H1 (cell line): Measurements from ENCODE around the gene ITPR3. TPM values are rescaled to one million over a fixed set of nuclear protein-coding genes. Genes with fewer than 3 reads are reported as not detected.

Experiments
- ATF3 ChIP-seq: IDR thresholded peaks from 2 replicates; pipeline ENCODE4 v1.6.1; 2011; ENCODE audit warnings: low read depth, mild to moderate bottlenecking, low read length; ENCODE audit not compliant: insufficient read depth
- BACH1 ChIP-seq: IDR thresholded peaks from 2 replicates; pipeline ENCODE4 v1.6.1; 2012; ENCODE audit warnings: low read length, improper control_type of control experiment
- BCL11A ChIP-seq, 2 experiments: IDR thresholded peaks; one replicate each; pipeline ENCODE4 v1.6.1; 2011; ENCODE audit warnings: low read depth in 2 of 2, low read length in 2 of 2, mild to moderate bottlenecking in 2 of 2
- CTCF ChIP-seq, 3 experiments: IDR thresholded peaks; 1 replicate in 2 of 3; 2 replicates in 1 of 3; pipeline versions ENCODE4 v1.5.1 to v1.6.1; 2011; ENCODE audit warnings: low read length in 3 of 3, mild to moderate bottlenecking in 3 of 3, inconsistent platforms in 2 of 3, low read depth in 1 of 3, moderate library complexity in 1 of 3; ENCODE audit not compliant: insufficient read depth in 1 of 3; ENCODE audit errors: control extremely low read depth in 1 of 3
- JUND ChIP-seq: IDR thresholded peaks from 2 replicates; pipeline ENCODE4 v1.6.1; 2011; ENCODE audit warnings: mild to moderate bottlenecking, improper control_type of control experiment, low read length
- SP1 ChIP-seq: IDR thresholded peaks from 2 replicates; pipeline ENCODE4 v1.6.1; 2011; ENCODE audit warnings: low read depth, low read length
- SP4 ChIP-seq: IDR thresholded peaks from 2 replicates; pipeline ENCODE4 v1.6.1; 2012; ENCODE audit warnings: low read length, inconsistent platforms
- TCF12 ChIP-seq: IDR thresholded peaks from 2 replicates; pipeline ENCODE4 v1.6.1; 2011; ENCODE audit warnings: low read depth, mild to moderate bottlenecking, low read length
- polyA plus RNA-seq, 7 experiments: library from polyadenylated mRNA; depleted of rRNA in 3 of 7; stranded (reverse) in 5 of 7; unstranded in 2 of 7; fragments of >200 nt in 5 of 7; fragments of 200-250 nt in 2 of 7; gene quantifications; 1 replicate in 5 of 7; 2 replicates in 1 of 7; 4 replicates in 1 of 7; pipeline versions ENCODE4 v1.2.1 to v1.2.3, GENCODE V29; 2011 to 2013; ENCODE audit warnings: missing spikeins in 2 of 7, mixed read lengths in 2 of 7
- total RNA-seq: library from RNA; stranded (reverse); fragmentation: NEBNext Ultra II Directional; extraction: Animal tissue kit (Norgen Biotek cat#: 25700); gene quantifications from 2 replicates; pipeline ENCODE4 v1.2.1, GENCODE V29; 2021

ITPR3 gene
- total and polyA plus RNA-seq, 2 of the 8 experiments (the other 6 are each of a cell fraction or from before 2014, with no cell fraction given), result 29.1 to 45.7 TPM

GRCh38 chr6:33589731-33590530, 31.2 kb upstream of the ITPR3 start (continued):
- TF ChIP-seq ATF3 (no peak), JUND (peak; percentile 60; the same call in 1 of the 2 replicates), SP1 (no peak), BACH1 (no peak), TCF12 (peak; percentile 66; the same call in 1 of the 2 replicates), BCL11A (IDR thresholded peaks at IDR 0.05; ENCODE audit: low read depth in 2 of 2, low read length in 2 of 2) (no peak), CTCF (IDR thresholded peaks at IDR 0.05; ENCODE audit: control extremely low read depth in 1 of 3, insufficient read depth in 1 of 3, low read depth in 1 of 3, low read length in 3 of 3) (peak in 2 of 3 experiments; percentile 94 to 96; a peak in 3 of 4 replicates), SP4 (no peak)
